Mesothelial cell of epicardium (in vitro differentiated cells): ENCODE data around the gene TMEM101. TPM values are rescaled to one million over a fixed set of nuclear protein-coding genes. Genes with fewer than 3 reads are reported as not detected.
A peak's percentile ranks its signal among the peaks of the same experiment; 100 is the strongest.
"Not testable (repeated sequence)": the region's sequence is repeated elsewhere in the genome, so short reads cannot be mapped to it uniquely, and the experiment has no call there.

Source experiments
- DNase-seq, 2 experiments: peaks; one replicate each; pipeline ENCODE4 v3.0.0; 2021; ENCODE audit warnings: low spot score in 2 of 2; ENCODE audit not compliant: unreplicated experiment in 2 of 2
- H3K27ac Mint-ChIP-seq: 2 replicates; pipeline ENCODE4 v1.8.0; 2021; ENCODE audit warnings: mixed read lengths
- H3K27me3 Mint-ChIP-seq: 2 replicates; pipeline ENCODE4 v1.8.0; 2021; ENCODE audit warnings: low read depth, mixed read lengths
- H3K36me3 Mint-ChIP-seq: 2 replicates; pipeline ENCODE4 v1.8.0; 2021; ENCODE audit warnings: mixed read lengths
- H3K4me1 Mint-ChIP-seq: 2 replicates; pipeline ENCODE4 v1.8.0; 2021; ENCODE audit warnings: mixed read lengths
- H3K4me3 Mint-ChIP-seq: 2 replicates; pipeline ENCODE4 v1.8.0; 2021; ENCODE audit warnings: mild to moderate bottlenecking, moderate library complexity, mixed read lengths
- H3K9me3 Mint-ChIP-seq: 2 replicates; pipeline ENCODE4 v1.8.0; 2021; ENCODE audit warnings: mixed read lengths
- total RNA-seq: library from RNA; stranded (reverse); gene quantifications from 3 replicates; pipeline ENCODE4 v1.2.1, GENCODE V29; 2021
- TF ChIP-seq, protein P1 (sequence below): fragments of 200-600 bp; sonication (generic); IDR thresholded peaks from one replicate; pipeline ENCODE4 v1.5.0; 2021; ENCODE audit warnings: antibody characterized with exemption; ENCODE audit not compliant: unreplicated experiment

TMEM101 gene
- total RNA-seq, 1 donor from 2014 or later: 35.8 TPM

DNA sequence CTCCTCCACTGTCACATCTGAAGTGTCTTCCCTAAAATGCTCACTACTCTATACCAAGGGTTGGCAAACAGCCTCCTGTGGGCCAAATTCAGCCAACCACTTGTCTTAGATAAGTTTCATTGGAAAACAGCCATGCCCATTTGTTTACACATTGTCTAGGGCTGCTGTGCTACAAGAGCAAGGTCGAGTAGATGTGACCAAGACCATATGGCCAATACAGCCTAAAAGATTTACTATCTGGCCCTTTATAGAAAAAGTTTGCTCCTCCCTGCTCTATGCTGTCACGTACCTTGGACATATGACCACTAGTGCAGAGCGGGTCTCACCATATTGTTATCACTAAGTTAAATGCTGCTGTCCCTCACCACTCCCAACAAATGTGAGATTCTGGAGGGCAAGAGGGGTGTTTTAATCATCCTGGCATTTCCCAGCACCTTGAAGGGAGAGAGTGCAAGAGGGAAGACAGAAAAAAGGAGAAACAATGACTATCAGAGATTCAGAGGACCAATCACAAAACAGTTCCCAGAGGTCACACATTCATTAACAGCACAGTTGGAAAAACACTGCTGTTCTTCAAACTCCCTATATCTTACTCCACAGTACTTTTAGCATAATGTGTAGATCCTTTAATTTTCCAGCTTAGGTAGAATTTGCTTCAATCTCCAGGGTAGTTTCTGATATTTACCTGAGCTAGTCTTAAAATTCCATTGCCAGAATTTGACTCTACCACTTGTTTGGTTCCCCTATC lies 38.5 kb upstream of the TMEM101 start:
- Mint-ChIP-seq H3K4me1 (no peaks in the 10 kb centered on the region), H3K36me3 (peaks cover 22% of the 10 kb centered on the region), H3K27ac (peak overlapping the region; percentile 55), H3K27me3 (no peaks in the 10 kb centered on the region), H3K4me3 (no peak overlapping the region), H3K9me3 (no peaks in the 10 kb centered on the region)
- TF ChIP-seq, protein P1, sequence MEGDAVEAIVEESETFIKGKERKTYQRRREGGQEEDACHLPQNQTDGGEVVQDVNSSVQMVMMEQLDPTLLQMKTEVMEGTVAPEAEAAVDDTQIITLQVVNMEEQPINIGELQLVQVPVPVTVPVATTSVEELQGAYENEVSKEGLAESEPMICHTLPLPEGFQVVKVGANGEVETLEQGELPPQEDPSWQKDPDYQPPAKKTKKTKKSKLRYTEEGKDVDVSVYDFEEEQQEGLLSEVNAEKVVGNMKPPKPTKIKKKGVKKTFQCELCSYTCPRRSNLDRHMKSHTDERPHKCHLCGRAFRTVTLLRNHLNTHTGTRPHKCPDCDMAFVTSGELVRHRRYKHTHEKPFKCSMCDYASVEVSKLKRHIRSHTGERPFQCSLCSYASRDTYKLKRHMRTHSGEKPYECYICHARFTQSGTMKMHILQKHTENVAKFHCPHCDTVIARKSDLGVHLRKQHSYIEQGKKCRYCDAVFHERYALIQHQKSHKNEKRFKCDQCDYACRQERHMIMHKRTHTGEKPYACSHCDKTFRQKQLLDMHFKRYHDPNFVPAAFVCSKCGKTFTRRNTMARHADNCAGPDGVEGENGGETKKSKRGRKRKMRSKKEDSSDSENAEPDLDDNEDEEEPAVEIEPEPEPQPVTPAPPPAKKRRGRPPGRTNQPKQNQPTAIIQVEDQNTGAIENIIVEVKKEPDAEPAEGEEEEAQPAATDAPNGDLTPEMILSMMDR: no peak
- no peak for DNase-seq

DNA sequence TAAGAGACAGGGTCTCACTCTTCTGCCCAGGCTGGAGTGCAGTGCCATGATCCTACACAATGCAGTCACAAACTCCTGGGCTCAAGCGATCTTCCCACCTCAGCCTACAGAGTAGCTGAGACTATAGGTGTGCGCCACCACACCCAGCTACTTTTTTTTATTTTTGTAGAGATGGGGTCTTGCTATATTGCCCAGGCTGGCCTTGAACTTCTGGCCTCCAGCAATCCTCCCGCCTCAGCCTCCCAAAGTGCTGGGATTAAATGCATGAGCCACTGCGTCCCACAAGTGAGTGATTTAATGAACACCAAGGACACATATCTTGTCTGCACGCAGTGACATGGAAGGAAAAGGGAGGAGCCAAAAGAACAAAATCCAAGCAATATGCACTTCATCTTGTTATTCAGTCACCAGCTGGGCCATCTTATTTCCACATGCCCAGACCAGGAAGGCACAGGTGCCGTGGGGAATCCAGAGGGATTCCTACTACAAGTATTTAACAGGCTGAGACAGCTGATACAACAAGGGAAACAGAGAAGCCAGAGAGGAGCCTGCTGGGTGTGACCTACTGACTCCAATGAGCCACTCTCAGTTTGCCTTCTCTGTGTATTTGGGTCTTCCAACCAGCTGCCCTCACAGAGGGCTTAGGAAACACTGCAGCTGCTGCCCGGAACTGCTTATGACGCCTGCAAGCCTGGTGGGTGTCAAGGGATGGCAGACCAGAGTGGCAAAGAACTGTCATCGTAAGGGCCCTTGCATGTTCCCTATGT lies 34.7 kb upstream of the TMEM101 start:
- H3K36me3 Mint-ChIP-seq: peaks cover 22% of the 10 kb centered on the region

DNA sequence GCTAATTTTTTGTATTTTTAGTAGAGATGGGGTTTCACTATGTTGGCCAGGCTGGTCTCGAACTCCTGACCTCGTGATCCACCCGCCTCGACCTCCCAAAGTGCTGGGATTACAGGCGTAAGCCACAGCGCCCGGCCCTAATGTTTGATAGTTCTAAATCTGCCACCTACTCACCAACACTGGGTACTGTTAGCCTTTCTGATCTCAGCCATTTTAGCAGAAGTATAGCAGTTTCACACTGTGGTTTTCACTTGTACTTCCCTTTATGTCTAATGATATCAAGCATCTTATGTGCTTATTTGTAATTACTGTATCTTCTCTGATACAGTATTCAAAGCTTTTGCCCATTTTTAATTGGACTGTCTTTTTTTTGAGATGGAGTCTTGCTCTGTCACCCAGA lies 32.1 kb upstream of the TMEM101 start:
- not testable (repeated sequence) for H3K27me3 Mint-ChIP-seq, H3K27ac Mint-ChIP-seq, H3K4me3 Mint-ChIP-seq, H3K4me1 Mint-ChIP-seq, DNase-seq, H3K9me3 Mint-ChIP-seq
- H3K36me3 Mint-ChIP-seq: peaks cover 11% of the 10 kb centered on the region

More for the DNA sequence above, 34.7 kb upstream of the TMEM101 start:
- H3K9me3 Mint-ChIP-seq: peaks cover 3% of the 10 kb centered on the region
- H3K27me3 Mint-ChIP-seq: no peaks in the 10 kb centered on the region
- TF ChIP-seq, protein P1: no peak
- no peaks in the 10 kb centered on the region for H3K4me1 Mint-ChIP-seq
- DNase-seq: no peak
- no peak overlapping the region for H3K27ac Mint-ChIP-seq
- H3K4me3 Mint-ChIP-seq: no peak overlapping the region

DNA sequence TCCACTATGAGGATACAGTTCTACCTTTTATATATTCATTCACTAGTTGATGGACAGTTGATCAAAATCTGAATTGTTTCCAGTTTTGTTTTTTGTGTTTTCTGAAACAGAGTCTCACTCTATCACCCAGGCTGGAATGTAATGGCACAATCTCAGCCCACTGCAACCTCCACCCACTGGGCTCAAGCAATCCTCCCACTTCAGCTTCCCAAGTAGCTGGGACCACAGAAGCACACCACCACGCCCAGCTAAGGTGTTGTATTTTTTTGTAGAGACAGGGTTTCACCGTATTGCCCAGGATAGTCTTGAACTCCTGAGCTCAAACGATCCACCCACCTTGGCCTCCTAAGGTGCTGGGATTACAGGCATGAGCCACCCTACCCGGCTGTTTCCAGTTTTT lies 30.7 kb upstream of the TMEM101 start:
- Mint-ChIP-seq H3K4me3 (no peak overlapping the region), H3K36me3 (peaks cover 11% of the 10 kb centered on the region), H3K27ac (no peak overlapping the region), H3K27me3 (no peaks in the 10 kb centered on the region), H3K4me1 (peaks cover 9% of the 10 kb centered on the region), H3K9me3 (peaks cover 3% of the 10 kb centered on the region)
- TF ChIP-seq, protein P1: no peak
- no peak for DNase-seq

DNA sequence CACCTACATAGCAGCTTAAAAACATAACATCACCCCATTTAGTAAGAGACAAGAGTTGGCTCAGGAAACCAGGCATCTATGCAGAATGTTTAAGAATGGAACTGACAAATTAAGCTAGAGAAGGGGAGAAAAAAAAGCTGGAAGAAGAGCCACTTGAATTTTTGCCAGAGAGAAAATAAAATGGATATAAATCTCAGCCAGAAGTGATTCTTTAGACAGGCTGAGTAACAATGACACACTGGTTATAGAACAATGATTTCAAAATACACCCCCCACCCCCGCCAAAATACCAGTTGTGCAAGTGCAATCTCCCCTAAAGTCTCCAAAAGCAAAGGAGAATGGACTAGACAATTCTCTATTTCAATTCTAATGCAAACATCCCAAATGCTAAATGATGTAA lies 29.3 kb upstream of the TMEM101 start:
- peaks cover 3% of the 10 kb centered on the region for H3K9me3 Mint-ChIP-seq
- H3K4me1 Mint-ChIP-seq: peaks cover 14% of the 10 kb centered on the region
- DNase-seq: no peak
- H3K36me3 Mint-ChIP-seq: peaks cover 11% of the 10 kb centered on the region
- TF ChIP-seq, protein P1: no peak
- H3K27ac Mint-ChIP-seq: peak overlapping the region; percentile 3
- H3K4me3 Mint-ChIP-seq: no peak overlapping the region
- no peaks in the 10 kb centered on the region for H3K27me3 Mint-ChIP-seq

DNA sequence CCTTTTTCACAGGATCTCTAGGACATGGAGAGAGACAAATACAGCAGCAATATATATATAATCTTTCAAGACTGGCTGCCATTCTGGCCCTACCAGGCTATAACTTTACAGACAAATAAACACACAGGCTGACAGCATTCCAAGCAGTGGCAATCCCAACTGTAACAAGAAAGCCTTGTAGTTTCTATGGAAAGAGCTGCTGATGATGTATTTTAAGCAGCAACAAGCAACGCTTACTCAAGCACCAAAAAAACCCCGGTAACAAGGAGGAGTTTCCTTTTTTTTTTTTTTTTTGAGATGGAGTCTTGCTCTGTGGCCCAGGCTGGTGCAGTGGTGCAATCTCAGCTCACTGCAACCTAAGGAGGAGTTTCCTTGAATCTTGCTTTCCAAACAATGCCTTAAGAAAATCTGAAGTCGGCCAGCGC lies 28.5 kb upstream of the TMEM101 start:
- Mint-ChIP-seq H3K4me3 (no peak overlapping the region), H3K4me1 (peaks cover 14% of the 10 kb centered on the region), H3K9me3 (peaks cover 3% of the 10 kb centered on the region), H3K36me3 (peaks cover 8% of the 10 kb centered on the region), H3K27me3 (no peaks in the 10 kb centered on the region), H3K27ac (peak overlapping the region; percentile 3)
- TF ChIP-seq, protein P1: no peak
- DNase-seq: no peak
